ENCODE data around the gene PPP4C.

DNA sequence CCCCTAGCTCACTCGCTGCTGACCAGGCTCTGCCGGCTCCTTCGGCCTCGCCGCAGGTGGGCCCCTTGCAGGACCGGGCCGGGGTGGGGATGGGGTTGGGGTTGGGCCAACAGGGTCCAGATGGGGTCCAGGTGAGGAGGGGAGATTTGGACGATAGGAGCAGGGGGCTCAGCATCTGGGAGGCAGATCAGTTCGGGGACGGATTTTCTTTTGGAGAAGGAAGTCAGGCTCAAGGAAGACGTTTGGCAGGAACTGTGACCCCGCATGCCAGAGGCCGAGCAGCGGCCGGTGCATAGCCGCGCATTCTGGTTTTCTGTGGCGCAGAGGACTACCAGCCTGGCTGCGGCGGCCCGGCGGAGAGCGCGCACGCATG is 11.1 kb upstream of the PPP4C start:
- TF ChIP-seq, protein P1, sequence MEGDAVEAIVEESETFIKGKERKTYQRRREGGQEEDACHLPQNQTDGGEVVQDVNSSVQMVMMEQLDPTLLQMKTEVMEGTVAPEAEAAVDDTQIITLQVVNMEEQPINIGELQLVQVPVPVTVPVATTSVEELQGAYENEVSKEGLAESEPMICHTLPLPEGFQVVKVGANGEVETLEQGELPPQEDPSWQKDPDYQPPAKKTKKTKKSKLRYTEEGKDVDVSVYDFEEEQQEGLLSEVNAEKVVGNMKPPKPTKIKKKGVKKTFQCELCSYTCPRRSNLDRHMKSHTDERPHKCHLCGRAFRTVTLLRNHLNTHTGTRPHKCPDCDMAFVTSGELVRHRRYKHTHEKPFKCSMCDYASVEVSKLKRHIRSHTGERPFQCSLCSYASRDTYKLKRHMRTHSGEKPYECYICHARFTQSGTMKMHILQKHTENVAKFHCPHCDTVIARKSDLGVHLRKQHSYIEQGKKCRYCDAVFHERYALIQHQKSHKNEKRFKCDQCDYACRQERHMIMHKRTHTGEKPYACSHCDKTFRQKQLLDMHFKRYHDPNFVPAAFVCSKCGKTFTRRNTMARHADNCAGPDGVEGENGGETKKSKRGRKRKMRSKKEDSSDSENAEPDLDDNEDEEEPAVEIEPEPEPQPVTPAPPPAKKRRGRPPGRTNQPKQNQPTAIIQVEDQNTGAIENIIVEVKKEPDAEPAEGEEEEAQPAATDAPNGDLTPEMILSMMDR (IDR thresholded peaks at IDR 0.05), result no peak
- TF ChIP-seq POLR2A (IDR thresholded peaks at IDR 0.05) (no peak), POLR2AphosphoS5 (IDR thresholded peaks at IDR 0.05) (no peak), EP300 (IDR thresholded peaks at IDR 0.05) (no peak)

Measured in gastroesophageal sphincter (tissue), 3 donors.